Femur (tissue), 1 donor: ENCODE results near the gene URAD.
"Not testable (repeated sequence)": the region's sequence is repeated elsewhere in the genome, so short reads cannot be mapped to it uniquely, and the experiment has no call there.

Source experiments
- DNase-seq: peaks from one replicate; pipeline ENCODE4 v3.0.0-alpha.2; 2017

The URAD gene

DNA sequence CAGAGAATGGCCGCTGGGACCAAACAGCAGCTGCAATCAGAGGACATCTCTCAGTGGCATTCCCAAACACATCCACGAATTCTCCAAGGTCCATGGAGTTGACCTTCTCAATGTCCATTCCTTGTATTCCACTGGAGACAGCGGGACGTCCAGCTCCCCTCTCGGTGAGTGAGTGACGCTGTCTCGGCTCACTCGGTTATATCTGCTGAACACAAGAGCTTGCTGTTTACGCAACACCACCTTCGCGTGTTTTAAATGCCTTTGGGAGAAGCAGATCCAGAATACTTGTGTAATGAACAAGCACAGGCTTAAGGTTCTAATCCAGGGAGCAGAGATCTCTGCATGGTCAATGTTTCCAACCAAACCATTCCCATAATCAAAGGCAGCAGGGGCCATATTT, at the start of gene URAD:
Gene URAD, minus strand, starts transcription at position 174 of the 400 bp plus-strand sequence. Its CDS starts 56 bp downstream, at position 118.
- no peak for DNase-seq

DNA sequence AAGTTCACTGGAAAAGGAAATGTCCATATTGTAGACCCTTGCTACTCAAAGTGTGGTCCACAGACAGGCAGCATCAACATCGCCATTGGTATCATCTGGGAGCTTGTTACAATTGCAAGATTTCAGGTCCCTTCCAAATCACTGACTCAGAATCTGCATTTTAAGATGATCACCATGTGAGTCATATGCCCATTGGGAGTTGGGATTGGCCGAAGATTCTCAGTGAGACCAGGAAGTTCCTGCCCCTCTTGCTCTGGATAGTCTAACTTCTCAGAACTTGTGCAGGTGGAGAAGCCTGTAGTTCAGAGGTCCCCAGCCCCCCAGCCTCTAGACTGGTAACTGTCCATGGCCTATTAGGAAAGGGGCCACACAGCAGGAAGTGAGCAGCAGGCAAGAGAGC, 48.9 kb upstream of the URAD start:
- no peak for DNase-seq

DNA sequence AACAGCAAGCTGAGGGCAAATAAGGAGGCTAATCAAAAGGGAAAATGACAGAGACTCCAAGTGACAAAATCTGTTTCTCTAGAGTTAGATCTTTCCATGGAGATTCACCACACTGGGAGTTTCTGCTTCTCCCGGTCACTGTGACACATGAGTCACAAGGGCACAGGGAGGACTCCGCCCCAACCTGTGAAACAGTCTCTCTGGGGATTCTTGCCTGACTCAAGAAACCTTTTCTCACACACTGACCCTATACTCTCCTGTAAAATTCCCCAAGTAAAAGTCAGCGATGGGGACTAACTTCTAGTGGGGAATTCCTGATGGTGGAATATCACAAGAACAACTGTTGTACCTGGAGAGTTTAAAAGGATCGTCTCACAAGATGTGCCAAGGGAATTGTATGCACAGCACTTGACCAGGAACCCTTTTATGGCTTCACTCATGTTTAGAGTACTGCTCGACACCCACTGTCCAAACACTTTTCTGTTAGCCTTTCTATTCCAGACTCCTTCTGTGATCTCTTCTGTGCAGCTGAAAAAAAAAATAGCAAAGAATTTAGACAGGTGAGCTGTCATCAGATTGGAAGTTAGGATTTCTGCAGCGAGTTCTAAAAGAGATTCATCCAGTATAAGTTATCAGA, 46.8 kb upstream of the URAD start:
- DNase-seq, result no peak

- no peak for DNase-seq
Measured at GRCh38 chr13:28033894-28034655, 45.6 kb upstream of the URAD start.

- not testable (repeated sequence) for DNase-seq
Measured at GRCh38 chr13:28032438-28032837, 43.9 kb upstream of the URAD start.

GRCh38 chr13:28031896-28032288, 43.4 kb upstream of the URAD start:
- no peak for DNase-seq

DNA sequence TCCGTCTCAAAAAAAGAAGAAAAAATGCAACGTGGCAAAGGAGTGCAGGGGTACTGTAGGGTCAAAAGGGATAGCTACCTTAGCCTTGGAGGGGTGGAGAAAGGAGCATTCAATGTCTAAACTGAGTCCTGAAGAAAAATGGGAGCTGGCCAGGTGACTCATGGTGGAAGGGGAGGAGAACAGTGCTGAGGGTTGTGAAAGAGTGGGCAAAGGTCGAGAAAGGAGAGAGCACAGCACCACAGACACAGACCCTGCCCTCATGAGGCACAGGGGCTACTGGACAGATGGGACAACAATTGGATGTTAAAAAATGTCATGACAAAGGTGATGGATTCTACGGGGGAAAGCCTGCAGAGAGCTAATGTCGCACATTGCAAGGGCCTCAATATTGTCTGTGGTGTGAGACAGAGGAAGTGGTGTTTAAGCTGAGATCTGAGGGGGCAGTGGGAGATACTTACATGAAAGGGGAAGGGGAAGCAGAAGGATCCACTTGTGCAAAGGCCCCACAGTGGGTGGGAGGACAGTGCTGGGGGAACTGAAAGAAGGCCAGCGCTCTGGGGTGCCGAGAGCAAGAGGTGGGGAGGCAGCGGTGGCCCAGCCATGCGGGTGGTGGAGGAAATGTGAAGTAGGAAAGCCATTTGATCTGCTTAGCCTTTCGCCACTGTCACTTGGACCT, 42.9 kb upstream of the URAD start:
- peak; percentile 36 for DNase-seq

DNA sequence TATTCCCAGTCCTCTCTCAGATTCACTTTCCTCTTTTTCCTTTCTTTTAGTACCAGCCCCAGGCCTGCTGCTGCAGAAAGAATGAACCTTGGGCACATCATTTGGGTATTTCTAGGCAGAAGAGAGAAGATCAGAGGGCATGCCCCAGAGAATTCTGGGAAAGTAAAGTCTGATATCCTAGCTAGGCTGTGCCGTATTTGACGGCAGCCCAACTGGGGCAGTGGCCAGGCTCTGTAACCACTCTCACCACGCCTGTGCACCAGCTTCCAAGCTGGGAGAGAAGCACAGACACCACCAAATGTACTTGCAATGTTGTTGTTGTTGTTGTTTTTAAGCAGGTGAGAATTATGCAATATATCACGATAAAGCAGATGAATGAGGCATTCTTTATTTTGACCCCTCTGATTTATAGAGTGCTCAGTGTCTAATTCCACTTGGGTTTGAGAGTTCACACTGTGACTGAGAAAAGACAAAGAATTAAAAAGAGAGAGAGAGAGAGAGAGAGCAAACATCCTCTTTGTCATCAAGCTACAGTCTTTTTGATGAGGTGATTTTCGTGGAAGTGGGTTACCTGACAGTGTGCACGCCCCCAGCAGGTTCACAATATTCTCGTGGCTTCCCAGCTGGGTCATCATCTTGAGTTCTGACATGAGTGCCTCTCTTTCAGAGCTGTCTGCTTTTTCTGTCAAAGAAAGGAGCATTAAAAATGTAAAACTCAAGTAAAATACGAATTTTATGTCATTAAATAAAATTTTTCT, 39.3 kb upstream of the URAD start:
- no peak for DNase-seq

DNA sequence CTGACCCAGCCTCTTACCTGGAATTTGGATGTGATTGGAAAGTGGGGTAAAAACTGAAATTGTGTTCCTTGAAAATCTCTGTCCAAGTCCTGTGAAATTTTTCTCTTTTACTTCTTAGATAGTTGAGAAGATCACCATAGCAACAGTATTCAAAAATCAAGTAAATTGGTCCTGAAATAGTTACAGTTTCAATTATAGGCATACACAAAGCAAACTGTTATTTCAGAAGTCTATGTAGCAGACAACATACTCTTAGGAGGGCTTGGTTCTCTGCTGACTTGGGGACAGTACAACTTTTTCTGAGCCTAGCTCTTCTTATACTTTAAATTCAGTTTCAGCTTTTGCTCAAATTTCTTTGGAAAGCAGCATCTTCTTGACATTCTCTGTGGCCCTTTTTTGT, 38.6 kb upstream of the URAD start:
- no peak for DNase-seq

DNA sequence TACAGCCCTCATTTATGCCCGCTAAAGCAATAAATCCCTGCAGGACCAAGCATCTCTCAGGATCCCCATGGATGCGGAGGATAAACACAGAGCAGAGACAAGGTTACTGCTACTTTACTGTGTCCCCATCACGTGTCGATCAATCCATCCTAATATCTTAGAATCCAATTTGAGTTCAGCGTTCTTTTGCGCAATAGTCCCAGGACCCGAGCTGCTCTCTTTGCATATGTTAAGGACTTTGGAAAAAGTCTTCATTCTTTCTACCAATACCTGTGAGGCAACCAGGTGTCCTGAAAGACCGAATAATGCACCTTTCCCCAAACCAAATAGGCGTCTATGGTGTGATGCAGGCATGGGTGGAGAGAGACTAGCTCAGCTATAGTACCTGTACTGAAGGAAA, 38.0 kb upstream of the URAD start:
- no peak for DNase-seq

DNA sequence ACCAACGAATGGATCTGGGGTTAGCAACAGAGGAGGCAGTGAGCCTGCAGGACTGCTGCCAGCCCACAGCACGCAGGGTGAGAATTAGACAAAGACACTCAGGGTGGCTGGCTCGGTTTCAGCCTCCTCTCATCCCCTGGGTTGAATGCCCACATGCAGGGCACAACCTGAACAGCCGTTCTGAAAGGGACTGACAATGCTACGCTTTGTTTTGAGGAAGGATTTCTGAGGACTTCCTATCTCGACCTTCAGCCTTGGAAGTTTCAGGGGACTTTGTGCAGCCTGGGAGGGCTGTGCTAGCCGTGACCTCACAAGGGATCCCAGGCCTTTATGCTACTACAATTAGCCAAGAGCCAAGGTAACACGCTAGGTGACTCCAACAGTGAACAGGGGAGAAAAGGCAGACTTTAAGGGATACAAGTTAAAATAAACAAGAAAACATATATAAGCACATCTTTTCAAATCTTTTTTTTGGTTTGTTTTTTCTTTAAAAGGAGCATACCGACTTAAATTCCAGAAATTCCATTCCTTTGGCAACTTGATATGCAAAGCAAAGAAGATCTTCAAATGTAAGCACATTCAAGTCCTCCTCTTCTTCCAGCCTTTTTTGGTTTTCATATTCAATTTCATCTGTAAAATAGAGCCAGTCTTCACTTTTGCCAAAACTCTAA, 34.5 kb upstream of the URAD start:
- DNase-seq, result no peak

DNA sequence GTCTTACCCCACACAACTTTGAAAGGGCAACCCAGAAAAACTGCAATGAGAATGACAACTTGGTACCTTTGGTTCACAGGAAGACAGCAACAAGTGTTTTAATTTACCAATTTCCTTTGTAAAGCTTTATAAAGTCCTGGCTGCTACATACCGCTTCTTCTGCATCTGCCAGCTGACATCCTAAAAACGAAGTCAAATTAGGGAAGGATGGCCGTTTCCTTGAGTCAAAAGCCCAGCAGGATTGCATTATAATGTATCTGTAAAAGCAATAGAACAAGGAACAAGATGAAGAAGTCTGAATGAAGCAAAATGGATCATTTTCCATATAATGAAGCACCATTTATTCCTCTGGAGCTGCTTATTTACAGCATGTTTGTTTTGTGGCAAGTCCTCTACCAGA, 25.8 kb upstream of the URAD start:
- no peak for DNase-seq

- no peak for DNase-seq
Measured at GRCh38 chr13:28013482-28013881, 25.0 kb upstream of the URAD start.

- no peak for DNase-seq
Measured at GRCh38 chr13:28012896-28013295, 24.4 kb upstream of the URAD start.

DNA sequence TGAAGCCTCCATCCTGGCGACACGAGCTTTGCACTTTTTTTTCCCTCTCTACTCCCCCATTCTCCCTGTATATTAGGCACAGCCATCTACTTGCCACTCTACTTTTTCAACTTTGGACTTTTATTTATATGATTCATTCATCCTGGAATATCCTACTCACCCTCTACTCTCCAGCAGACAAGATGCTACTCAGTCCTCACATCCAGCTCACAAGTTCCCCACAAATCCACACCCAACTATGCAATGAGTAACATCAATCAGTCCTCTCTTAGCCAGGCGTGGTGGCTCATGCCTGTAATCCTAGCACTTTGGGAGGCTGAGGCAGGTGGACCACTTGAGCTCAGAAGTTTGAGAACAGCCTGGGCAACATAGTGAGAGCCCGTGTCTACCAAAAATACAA, 23.9 kb upstream of the URAD start:
- DNase-seq, result no peak

DNA sequence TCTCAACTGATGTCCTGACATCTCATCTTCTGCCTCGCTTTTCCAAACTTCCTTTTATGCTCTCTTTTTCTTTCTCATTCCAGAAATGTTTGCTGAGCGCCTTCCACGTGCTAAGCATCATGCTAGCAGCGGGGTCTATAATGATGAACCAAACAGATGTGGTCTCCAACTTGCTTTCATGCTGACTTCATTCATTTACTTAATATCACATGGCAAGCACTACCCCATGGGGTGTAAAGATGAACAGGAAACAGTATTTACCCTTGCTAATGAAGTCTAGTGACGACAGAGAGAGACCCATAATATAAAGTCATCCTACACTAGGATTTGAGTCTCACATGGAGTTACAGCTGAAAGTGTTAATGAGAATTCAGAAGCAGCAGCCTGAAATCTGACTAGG, 21.6 kb upstream of the URAD start:
- DNase-seq, result no peak

DNA sequence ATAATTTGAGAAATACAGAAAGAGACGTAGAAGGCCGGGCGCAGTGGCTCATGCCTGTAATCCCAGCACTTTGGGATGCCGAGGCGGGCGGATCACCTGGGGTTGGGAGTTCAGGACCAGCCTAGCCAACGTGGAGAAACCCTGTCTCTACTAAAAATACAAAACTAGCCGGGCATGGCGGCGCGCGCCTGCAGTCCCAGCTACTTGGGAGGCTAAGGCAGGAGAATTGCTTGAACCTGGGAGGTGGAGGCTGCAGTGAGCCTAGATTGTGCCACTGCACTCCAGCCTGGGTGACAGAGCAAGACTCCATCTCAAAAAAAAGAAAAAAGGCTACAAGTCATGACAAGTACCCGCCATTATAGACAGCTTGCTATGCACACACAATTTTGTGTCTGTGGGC, 16.5 kb upstream of the URAD start:
- not testable (repeated sequence) for DNase-seq

DNA sequence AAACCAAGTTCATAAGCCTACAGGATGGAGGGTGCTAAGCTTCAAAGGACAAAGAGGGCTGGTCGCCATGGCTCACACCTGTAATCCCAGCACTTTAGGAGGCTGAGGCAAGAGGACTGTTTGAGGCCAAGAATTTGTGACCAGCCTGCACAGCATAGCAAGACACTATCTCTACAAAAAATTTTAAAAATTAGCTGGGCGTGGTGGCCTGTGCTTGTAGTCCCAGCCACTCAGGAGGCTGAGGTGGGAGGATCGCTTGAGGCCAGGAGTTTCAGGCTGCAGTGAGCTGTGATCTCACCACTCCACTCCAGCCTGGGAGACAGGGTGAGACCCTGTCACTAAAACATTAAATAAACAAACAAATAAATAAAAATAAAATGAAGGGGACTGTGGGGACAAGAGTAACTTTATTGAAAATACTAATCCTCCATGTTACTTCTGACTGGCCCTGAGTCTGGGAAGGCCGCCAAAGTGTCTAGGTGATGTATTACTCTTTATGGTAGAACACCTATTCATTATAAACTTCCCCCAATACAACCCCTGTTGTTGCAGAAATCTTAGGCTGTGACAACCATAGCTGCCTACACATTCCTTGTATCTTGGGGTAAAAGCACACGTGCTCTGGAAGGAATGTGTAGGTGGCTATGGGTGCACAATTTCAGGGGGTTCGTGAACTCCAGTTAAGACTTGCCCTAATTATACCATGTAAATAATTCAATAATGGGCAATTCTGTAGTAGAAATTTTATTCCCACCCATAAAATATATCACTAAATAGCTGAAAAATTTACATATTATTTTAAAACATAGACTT, 14.6 kb upstream of the URAD start:
- no peak for DNase-seq

DNA sequence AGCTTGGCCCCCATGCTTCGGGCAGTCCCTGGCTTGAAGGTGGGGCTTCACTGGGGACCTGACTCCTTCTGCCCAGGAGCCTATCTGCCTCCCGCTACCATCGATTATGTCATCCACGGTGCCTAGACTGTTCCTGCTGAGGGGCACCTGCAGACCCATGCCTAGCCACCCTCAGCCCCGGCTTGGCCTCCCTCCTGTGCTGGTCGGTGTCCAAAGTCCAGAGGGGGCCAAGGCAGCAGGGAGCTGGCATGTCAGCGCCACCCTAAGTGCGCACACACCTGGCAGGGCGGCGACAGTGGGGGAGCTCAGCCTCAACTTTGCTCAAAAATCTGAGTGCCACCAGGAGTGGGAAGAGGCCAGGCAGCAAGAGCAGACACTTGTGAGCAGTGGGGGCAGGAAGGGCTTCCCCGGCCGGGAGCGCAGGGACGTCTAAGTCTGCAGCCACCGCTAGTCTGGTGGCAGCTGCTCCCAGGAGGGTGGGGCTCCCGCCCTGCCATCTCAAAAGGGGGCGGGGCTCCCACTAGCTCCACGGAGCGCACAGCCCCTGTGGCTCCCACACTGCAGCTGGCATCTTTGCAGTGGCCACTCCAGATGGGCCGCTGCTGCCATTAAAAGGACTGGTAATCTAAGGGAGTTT, 13.5 kb upstream of the URAD start:
- DNase-seq, result no peak

GRCh38 chr13:28001049-28001448, 12.6 kb upstream of the URAD start:
- DNase-seq, result no peak

DNA sequence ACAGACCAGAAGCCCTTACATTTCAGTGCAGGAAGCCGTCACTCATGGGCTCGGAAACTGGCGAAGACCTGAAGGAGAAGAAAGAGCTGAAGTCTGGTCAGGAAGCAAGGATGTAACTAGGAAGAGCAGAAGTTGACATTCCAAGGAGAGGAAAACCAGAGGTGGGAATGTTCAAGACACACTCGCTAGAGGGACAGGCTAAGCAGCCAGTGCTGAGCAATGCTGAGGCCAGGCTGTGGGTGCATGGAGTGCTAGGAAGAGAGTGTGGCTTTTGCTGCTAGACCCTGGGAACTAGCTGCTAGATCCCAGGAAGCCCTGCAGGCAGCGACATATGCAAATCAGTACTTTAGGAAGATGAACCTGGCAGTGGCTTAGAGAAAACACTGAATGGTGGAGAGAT, 12.1 kb upstream of the URAD start:
- DNase-seq, result no peak
